ENCODE data around the gene MAST4. TPM values are rescaled to one million over a fixed set of nuclear protein-coding genes. Genes with fewer than 3 reads are reported as not detected.

MAST4 gene
- total and polyA plus RNA-seq, 2 donors (not counting 1 experiment from before 2014, with no cell fraction given), result 2.5 to 57.1 TPM

DNA sequence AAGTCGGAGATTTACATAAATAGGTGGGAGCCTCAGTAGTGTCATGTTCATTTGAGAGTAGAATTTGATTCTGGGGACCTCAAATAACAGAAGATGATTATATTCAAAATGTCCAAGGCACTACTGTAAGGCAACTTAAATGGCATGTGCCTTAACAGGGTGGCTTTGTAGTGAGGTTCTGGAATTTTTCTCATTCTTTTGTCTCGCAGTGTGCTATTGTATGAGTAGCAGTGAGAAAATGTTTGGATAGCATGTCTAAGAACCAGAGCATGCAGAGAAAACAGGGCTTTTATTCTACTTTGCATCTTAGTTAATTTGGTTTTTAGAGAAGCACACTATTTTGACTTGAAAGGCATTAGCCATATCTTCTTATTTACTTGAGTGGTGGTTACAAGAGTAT is 25.0 kb downstream of the MAST4 start:
- Histone ChIP-seq H3K27me3 (replicated peaks in 1 of 4; ENCODE audit: control extremely low read depth in 1 of 4, control insufficient read depth in 3 of 4, insufficient read depth in 4 of 4, low read length in 3 of 4) (peaks cover 0 to 3% (median 0%) of the 10 kb centered on the region in 4 experiments), H3K9ac (ENCODE audit: low read length) (no peak overlapping the region), H3K4me1 (ENCODE audit: control insufficient read depth in 2 of 2, insufficient read depth in 2 of 2, low read length in 2 of 2) (peaks cover 3 to 6% of the 10 kb centered on the region in 2 donors), H2AFZ (ENCODE audit: insufficient read depth, low read depth, low read length, poor library complexity, severe bottlenecking) (no peak overlapping the region), H3K9me3 (ENCODE audit: control extremely low read depth in 1 of 3, control insufficient read depth in 2 of 3, insufficient read depth in 1 of 3, low read length in 2 of 3) (no peaks in the 10 kb centered on the region), H3K4me3 (ENCODE audit: control extremely low read depth in 1 of 5, extremely low read depth in 1 of 5, insufficient read depth in 1 of 5, low read depth in 2 of 5, low read length in 4 of 5) (no peak overlapping the region), H3K4me2 (replicated peaks; ENCODE audit: low read depth, low read length, poor library complexity, severe bottlenecking) (no peak overlapping the region), H3K79me2 (ENCODE audit: control insufficient read depth, insufficient read depth, low read length) (no peaks in the 10 kb centered on the region), H3K36me3 (replicated peaks in 1 of 2; ENCODE audit: control extremely low read depth in 1 of 2, control insufficient read depth in 1 of 2, extremely low read depth in 1 of 2, insufficient read depth in 2 of 2, low read length in 1 of 2) (no peaks in the 10 kb centered on the region), H3K27ac (ENCODE audit: low read length in 2 of 2) (no peak overlapping the region), H4K20me1 (ENCODE audit: control insufficient read depth, insufficient read depth, low read length, poor library complexity, severe bottlenecking) (no peaks in the 10 kb centered on the region)
- Mint-ChIP-seq H3K9me3 (ENCODE audit: insufficient read depth) (no peaks in the 10 kb centered on the region), H3K27me3 (no peaks in the 10 kb centered on the region), H3K4me3 (no peak overlapping the region), H3K4me1 (peaks cover 40% of the 10 kb centered on the region), H3K27ac (no peak overlapping the region)
- DNase-seq (no peak), ATAC-seq (ENCODE audit: low read depth) (no peak)
- CTCF ChIA-PET, result interaction anchor here (0.8 kb wide), 1 partner anchor 312 kb away, joined by 3 read pairs; no protein-coding TSS in a partner anchor
- TF ChIP-seq, protein P1, sequence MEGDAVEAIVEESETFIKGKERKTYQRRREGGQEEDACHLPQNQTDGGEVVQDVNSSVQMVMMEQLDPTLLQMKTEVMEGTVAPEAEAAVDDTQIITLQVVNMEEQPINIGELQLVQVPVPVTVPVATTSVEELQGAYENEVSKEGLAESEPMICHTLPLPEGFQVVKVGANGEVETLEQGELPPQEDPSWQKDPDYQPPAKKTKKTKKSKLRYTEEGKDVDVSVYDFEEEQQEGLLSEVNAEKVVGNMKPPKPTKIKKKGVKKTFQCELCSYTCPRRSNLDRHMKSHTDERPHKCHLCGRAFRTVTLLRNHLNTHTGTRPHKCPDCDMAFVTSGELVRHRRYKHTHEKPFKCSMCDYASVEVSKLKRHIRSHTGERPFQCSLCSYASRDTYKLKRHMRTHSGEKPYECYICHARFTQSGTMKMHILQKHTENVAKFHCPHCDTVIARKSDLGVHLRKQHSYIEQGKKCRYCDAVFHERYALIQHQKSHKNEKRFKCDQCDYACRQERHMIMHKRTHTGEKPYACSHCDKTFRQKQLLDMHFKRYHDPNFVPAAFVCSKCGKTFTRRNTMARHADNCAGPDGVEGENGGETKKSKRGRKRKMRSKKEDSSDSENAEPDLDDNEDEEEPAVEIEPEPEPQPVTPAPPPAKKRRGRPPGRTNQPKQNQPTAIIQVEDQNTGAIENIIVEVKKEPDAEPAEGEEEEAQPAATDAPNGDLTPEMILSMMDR (IDR thresholded peaks at IDR 0.05), result no peak
- TF ChIP-seq EZH2 (IDR thresholded peaks at IDR 0.05; ENCODE audit: borderline replicate concordance, insufficient read depth, low read depth, low read length, poor library complexity, severe bottlenecking), result no peak
- 89% methylated on average over 2 of the region's 2 CpGs for WGBS (ENCODE audit: insufficient coverage)
- POLR2A ChIA-PET, result no interaction called here
- intact Hi-C loops (cut with micrococcal nuclease), result no loop called here

DNA sequence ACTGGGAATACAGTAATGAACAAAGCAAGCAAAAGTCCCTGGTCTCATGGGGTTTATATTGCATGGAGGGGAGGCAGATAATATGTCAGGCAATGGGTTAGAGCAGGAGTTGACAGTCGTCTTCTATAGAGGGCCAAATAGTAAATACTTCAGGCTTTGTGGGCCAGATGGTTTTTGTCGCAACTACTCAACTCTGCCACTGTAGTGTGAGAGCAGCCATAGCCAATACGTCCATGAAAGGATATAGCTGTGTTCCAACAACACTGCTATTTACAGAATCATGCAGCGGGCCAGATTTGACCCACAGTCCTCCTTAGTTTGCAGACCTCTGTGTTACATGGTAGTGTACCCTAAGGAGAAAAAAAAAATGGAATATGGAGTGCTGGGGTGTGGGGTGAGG is 25.5 kb downstream of the MAST4 start:
- Histone ChIP-seq H3K79me2 (ENCODE audit: control insufficient read depth, insufficient read depth, low read length) (no peaks in the 10 kb centered on the region), H3K9me3 (ENCODE audit: control extremely low read depth in 1 of 3, control insufficient read depth in 2 of 3, insufficient read depth in 1 of 3, low read length in 2 of 3) (no peaks in the 10 kb centered on the region), H2AFZ (ENCODE audit: insufficient read depth, low read depth, low read length, poor library complexity, severe bottlenecking) (no peak overlapping the region), H3K27me3 (replicated peaks in 1 of 4; ENCODE audit: control extremely low read depth in 1 of 4, control insufficient read depth in 3 of 4, insufficient read depth in 4 of 4, low read length in 3 of 4) (peaks cover 0 to 3% (median 0%) of the 10 kb centered on the region in 4 experiments), H3K4me3 (ENCODE audit: control extremely low read depth in 1 of 5, extremely low read depth in 1 of 5, insufficient read depth in 1 of 5, low read depth in 2 of 5, low read length in 4 of 5) (no peak overlapping the region), H4K20me1 (ENCODE audit: control insufficient read depth, insufficient read depth, low read length, poor library complexity, severe bottlenecking) (no peaks in the 10 kb centered on the region), H3K9ac (ENCODE audit: low read length) (no peak overlapping the region), H3K4me2 (replicated peaks; ENCODE audit: low read depth, low read length, poor library complexity, severe bottlenecking) (no peak overlapping the region), H3K4me1 (ENCODE audit: control insufficient read depth in 2 of 2, insufficient read depth in 2 of 2, low read length in 2 of 2) (peaks cover 3 to 6% of the 10 kb centered on the region in 2 donors), H3K36me3 (replicated peaks in 1 of 2; ENCODE audit: control extremely low read depth in 1 of 2, control insufficient read depth in 1 of 2, extremely low read depth in 1 of 2, insufficient read depth in 2 of 2, low read length in 1 of 2) (no peaks in the 10 kb centered on the region), H3K27ac (ENCODE audit: low read length in 2 of 2) (no peak overlapping the region)
- Mint-ChIP-seq H3K4me1 (peaks cover 37% of the 10 kb centered on the region), H3K27me3 (no peaks in the 10 kb centered on the region), H3K9me3 (ENCODE audit: insufficient read depth) (no peaks in the 10 kb centered on the region), H3K27ac (no peak overlapping the region), H3K4me3 (no peak overlapping the region)
- ATAC-seq (ENCODE audit: low read depth), result no peak
- WGBS (ENCODE audit: insufficient coverage), result 89% methylated on average over 4 of the region's 4 CpGs
- intact Hi-C loops (cut with micrococcal nuclease), result no loop called here
- ChIA-PET POLR2A (no interaction called here), CTCF (no interaction called here)
- no peak for TF ChIP-seq EZH2 (IDR thresholded peaks at IDR 0.05; ENCODE audit: borderline replicate concordance, insufficient read depth, low read depth, low read length, poor library complexity, severe bottlenecking)
- TF ChIP-seq, protein P1 (IDR thresholded peaks at IDR 0.05), result no peak
- DNase-seq, result no peak

All from B cell (primary cell).